HepG2 (cell line): ENCODE data around the gene ZNF749. TPM values are rescaled to one million over a fixed set of nuclear protein-coding genes. Genes with fewer than 3 reads are reported as not detected.

Experiments used
- ARNT ChIP-seq: fragments of 450-650 bp; IDR thresholded peaks from 2 replicates; pipeline ENCODE4 v1.6.1; 2017
- FOXM1 ChIP-seq: sonication (generic); formaldehyde crosslinking; IDR thresholded peaks from 2 replicates; pipeline ENCODE4 v1.5.0; 2020; ENCODE audit warnings: missing genetic modification reagents
- ONECUT2 ChIP-seq: sonication (generic); formaldehyde crosslinking; IDR thresholded peaks from 2 replicates; pipeline ENCODE4 v1.4.0; 2020; ENCODE audit warnings: missing genetic modification reagents
- RARA ChIP-seq: IDR thresholded peaks from 2 replicates; pipeline ENCODE4 v1.6.1; 2016; ENCODE audit warnings: missing genetic modification reagents, missing compliant biosample characterization
- TBP ChIP-seq: sonication (generic); formaldehyde crosslinking; IDR thresholded peaks from 2 replicates; pipeline ENCODE4 v1.5.0; 2020; ENCODE audit warnings: missing genetic modification reagents
- ZNF17 ChIP-seq: sonication (generic); formaldehyde crosslinking; IDR thresholded peaks from 2 replicates; pipeline ENCODE4 v1.5.0; 2020; ENCODE audit warnings: mild to moderate bottlenecking, missing genetic modification reagents
- ZNF878 ChIP-seq: sonication (generic); formaldehyde crosslinking; IDR thresholded peaks from 2 replicates; pipeline ENCODE4 v1.8.1; 2023; ENCODE audit warnings: mild to moderate bottlenecking, missing genetic modification reagents, moderate library complexity
- ZZZ3 ChIP-seq: sonication (generic); formaldehyde crosslinking; IDR thresholded peaks from 2 replicates; pipeline ENCODE4 v1.4.0; 2020; ENCODE audit warnings: missing genetic modification reagents, mild to moderate bottlenecking, borderline replicate concordance
- polyA plus RNA-seq, 8 experiments: library from polyadenylated mRNA; depleted of rRNA in 3 of 8; stranded (reverse) in 7 of 8; unstranded in 1 of 8; fragments of >200 nt; fragmentation: Illumina TruSeq in 4 of 8; extraction: Trizol in 4 of 8; gene quantifications; 2 replicates each; pipeline versions ENCODE4 v1.2.1 to v1.2.3, GENCODE V29; 2011 to 2016; ENCODE audit warnings: low read depth in 4 of 8, missing spikeins in 1 of 8, mixed read lengths in 1 of 8; ENCODE audit not compliant: insufficient read depth in 1 of 8
- total RNA-seq, 5 experiments: library from RNA; depleted of rRNA; stranded (reverse); fragments of >200 nt; fragmentation: Illumina TruSeq; extraction: Trizol; gene quantifications; 2 replicates each; pipeline ENCODE4 v1.2.3, GENCODE V29; 2016; ENCODE audit warnings: low read depth in 1 of 5
- TF ChIP-seq, protein P1 (sequence below): sonication (generic); formaldehyde crosslinking; IDR thresholded peaks from 2 replicates; pipeline ENCODE4 v1.5.0; 2020; ENCODE audit warnings: missing genetic modification reagents
- TF ChIP-seq, protein P2 (sequence below): sonication (generic); formaldehyde crosslinking; IDR thresholded peaks from 2 replicates; pipeline ENCODE4 v1.4.0; 2020; ENCODE audit warnings: low read depth, mild to moderate bottlenecking, missing genetic modification reagents
- TF ChIP-seq, protein P3 (sequence below): sonication (generic); formaldehyde crosslinking; IDR thresholded peaks from 2 replicates; pipeline ENCODE4 v1.5.0; 2020; ENCODE audit warnings: missing genetic modification reagents
- TF ChIP-seq, protein P4 (sequence below), 2 experiments: fragments of 450-650 bp in 1 of 2; sonication (generic) in 1 of 2; formaldehyde crosslinking; IDR thresholded peaks; 2 replicates each; pipeline versions ENCODE4 v1.5.0 to v1.8.0; 2020 to 2022; ENCODE audit warnings: mild to moderate bottlenecking in 1 of 2, missing genetic modification reagents in 1 of 2
- TF ChIP-seq, protein P5 (sequence below), 2 experiments: sonication (generic) in 1 of 2; formaldehyde crosslinking in 1 of 2; IDR thresholded peaks; 2 replicates each; pipeline versions ENCODE4 v1.5.1 to v1.6.1; 2011 to 2020; ENCODE audit warnings: borderline replicate concordance in 1 of 2, low read depth in 1 of 2, low read length in 1 of 2, mild to moderate bottlenecking in 1 of 2, missing genetic modification reagents in 1 of 2, moderate library complexity in 1 of 2

Gene ZNF749
- total and polyA plus RNA-seq, 2 of the 13 experiments (the other 11 are each of a cell fraction or from before 2014, with no cell fraction given): 18.9 to 21.0 TPM

DNA sequence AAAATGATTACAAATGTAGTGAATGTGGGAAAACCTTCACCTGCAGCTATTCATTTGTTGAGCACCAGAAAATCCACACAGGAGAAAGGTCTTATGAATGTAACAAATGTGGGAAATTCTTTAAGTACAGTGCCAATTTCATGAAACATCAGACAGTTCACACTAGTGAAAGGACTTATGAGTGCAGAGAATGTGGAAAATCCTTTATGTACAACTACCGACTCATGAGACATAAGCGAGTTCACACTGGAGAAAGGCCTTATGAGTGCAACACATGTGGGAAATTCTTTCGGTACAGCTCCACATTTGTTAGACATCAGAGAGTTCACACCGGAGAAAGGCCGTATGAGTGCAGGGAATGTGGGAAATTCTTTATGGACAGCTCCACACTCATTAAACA, 36.3 kb upstream of the ZNF749 start (continued):
- TF ChIP-seq, protein P1, sequence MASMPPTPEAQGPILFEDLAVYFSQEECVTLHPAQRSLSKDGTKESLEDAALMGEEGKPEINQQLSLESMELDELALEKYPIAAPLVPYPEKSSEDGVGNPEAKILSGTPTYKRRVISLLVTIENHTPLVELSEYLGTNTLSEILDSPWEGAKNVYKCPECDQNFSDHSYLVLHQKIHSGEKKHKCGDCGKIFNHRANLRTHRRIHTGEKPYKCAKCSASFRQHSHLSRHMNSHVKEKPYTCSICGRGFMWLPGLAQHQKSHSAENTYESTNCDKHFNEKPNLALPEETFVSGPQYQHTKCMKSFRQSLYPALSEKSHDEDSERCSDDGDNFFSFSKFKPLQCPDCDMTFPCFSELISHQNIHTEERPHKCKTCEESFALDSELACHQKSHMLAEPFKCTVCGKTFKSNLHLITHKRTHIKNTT (CRISPR knock-in tag): no peak
- TF ChIP-seq, protein P2, sequence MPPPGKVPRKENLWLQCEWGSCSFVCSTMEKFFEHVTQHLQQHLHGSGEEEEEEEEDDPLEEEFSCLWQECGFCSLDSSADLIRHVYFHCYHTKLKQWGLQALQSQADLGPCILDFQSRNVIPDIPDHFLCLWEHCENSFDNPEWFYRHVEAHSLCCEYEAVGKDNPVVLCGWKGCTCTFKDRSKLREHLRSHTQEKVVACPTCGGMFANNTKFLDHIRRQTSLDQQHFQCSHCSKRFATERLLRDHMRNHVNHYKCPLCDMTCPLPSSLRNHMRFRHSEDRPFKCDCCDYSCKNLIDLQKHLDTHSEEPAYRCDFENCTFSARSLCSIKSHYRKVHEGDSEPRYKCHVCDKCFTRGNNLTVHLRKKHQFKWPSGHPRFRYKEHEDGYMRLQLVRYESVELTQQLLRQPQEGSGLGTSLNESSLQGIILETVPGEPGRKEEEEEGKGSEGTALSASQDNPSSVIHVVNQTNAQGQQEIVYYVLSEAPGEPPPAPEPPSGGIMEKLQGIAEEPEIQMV (CRISPR knock-in tag): no peak
- TF ChIP-seq ONECUT2 (CRISPR knock-in tag) (no peak), TBP (no peak), ZNF17 (no peak), ARNT (no peak), ZZZ3 (CRISPR knock-in tag) (no peak), RARA (CRISPR knock-in tag) (no peak), FOXM1 (no peak), ZNF878 (CRISPR knock-in tag) (no peak)
- TF ChIP-seq, protein P3, sequence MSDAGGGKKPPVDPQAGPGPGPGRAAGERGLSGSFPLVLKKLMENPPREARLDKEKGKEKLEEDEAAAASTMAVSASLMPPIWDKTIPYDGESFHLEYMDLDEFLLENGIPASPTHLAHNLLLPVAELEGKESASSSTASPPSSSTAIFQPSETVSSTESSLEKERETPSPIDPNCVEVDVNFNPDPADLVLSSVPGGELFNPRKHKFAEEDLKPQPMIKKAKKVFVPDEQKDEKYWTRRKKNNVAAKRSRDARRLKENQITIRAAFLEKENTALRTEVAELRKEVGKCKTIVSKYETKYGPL (CRISPR knock-in tag): no peak
- TF ChIP-seq, protein P4, sequence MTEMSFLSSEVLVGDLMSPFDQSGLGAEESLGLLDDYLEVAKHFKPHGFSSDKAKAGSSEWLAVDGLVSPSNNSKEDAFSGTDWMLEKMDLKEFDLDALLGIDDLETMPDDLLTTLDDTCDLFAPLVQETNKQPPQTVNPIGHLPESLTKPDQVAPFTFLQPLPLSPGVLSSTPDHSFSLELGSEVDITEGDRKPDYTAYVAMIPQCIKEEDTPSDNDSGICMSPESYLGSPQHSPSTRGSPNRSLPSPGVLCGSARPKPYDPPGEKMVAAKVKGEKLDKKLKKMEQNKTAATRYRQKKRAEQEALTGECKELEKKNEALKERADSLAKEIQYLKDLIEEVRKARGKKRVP (CRISPR knock-in tag; IDR thresholded peaks at IDR 0.05): no peak
- TF ChIP-seq, protein P5, sequence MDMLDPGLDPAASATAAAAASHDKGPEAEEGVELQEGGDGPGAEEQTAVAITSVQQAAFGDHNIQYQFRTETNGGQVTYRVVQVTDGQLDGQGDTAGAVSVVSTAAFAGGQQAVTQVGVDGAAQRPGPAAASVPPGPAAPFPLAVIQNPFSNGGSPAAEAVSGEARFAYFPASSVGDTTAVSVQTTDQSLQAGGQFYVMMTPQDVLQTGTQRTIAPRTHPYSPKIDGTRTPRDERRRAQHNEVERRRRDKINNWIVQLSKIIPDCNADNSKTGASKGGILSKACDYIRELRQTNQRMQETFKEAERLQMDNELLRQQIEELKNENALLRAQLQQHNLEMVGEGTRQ (IDR thresholded peaks at IDR 0.05; ENCODE audit: low read depth, low read length): no peak
- TF ChIP-seq, protein P5 (CRISPR knock-in tag; IDR thresholded peaks at IDR 0.05; ENCODE audit: borderline replicate concordance): no peak
